GM12878 (cell line): Measurements from ENCODE around the gene PTS. TPM values are rescaled to one million over a fixed set of nuclear protein-coding genes. Genes with fewer than 3 reads are reported as not detected.

Experiments used
- ATAC-seq: fragments of 200-7000 bp; cut with Tn5 transposase; 3 replicates; pipeline ENCODE4 v1.9.1; 2020; ENCODE audit warnings: mild to moderate bottlenecking, moderate library complexity
- BruUV-seq: library from RNA; stranded (reverse); fragments of 400-500 nt; replicated peaks from 2 replicates; lab custom pipeline; 2021; lab: Mats Ljungman, UMichigan
- CTCF ChIA-PET: fragments of 300-600 bp; sonication (Branson Sonifier 250); formaldehyde crosslinking; extraction: SDS; loops from one replicate; lab custom pipeline; 2021; ENCODE audit warnings: inconsistent platforms; lab: Yijun Ruan, JAX
- POLR2A ChIA-PET: fragments of 350-600 bp; formaldehyde crosslinking; extraction: SDS; loops from one replicate; lab custom pipeline; 2021; ENCODE audit warnings: inconsistent platforms; lab: Charles Lee
- RAD21 ChIA-PET: fragments of 300-600 bp; sonication (Branson Sonifier 250); formaldehyde crosslinking; loops from one replicate; lab custom pipeline; 2023; ENCODE audit warnings: antibody characterized with exemption; ENCODE audit not compliant: unreplicated experiment; lab: Charles Lee
- SMC1A ChIA-PET: fragments of 300-600 bp; sonication (Branson Sonifier 250); formaldehyde crosslinking; loops from one replicate; lab custom pipeline; 2023; ENCODE audit not compliant: unreplicated experiment, uncharacterized antibody; lab: Charles Lee
- DNase-seq: peaks from one replicate; pipeline ENCODE4 v3.0.0-alpha.2; 2011; ENCODE audit warnings: low read depth, low spot score
- FAIRE-seq: peaks from 3 replicates; lab custom pipeline; 2011; peaks lifted over from hg19 to GRCh38; lab: Jason Lieb, UNC
- H2AFZ ChIP-seq: 2 replicates; pipeline ENCODE4 v1.6.0; 2011; ENCODE audit warnings: low read depth, low read length, control low read depth; ENCODE audit not compliant: control insufficient read depth
- H3K27ac ChIP-seq: 2 replicates; pipeline ENCODE4 v1.5.1; 2011; ENCODE audit warnings: control low read depth; ENCODE audit not compliant: control insufficient read depth, insufficient read depth
- H3K27me3 ChIP-seq, 2 experiments: replicated peaks in 1 of 2; 2 replicates each; pipeline versions ENCODE4 v1.6.0 to v1.6.1; 2011; ENCODE audit warnings: low read length in 1 of 2; ENCODE audit not compliant: control insufficient read depth in 2 of 2, insufficient read depth in 2 of 2
- H3K36me3 ChIP-seq, 2 experiments: 2 replicates each; pipeline ENCODE4 v1.5.1; 2011; ENCODE audit warnings: low read length in 1 of 2; ENCODE audit not compliant: control insufficient read depth in 2 of 2, insufficient read depth in 2 of 2
- H3K4me1 ChIP-seq: 2 replicates; pipeline ENCODE4 v1.6.1; 2011; ENCODE audit warnings: mild to moderate bottlenecking, low read length, moderate library complexity, mixed read lengths; ENCODE audit not compliant: control insufficient read depth, insufficient read depth
- H3K4me2 ChIP-seq: 2 replicates; pipeline ENCODE4 v1.6.0; 2011; ENCODE audit warnings: control low read depth; ENCODE audit not compliant: control insufficient read depth, insufficient read depth
- H3K4me3 ChIP-seq: fragments of 200-600 bp; sonication (generic); 2 replicates; pipeline ENCODE4 v1.5.1; 2016
- H3K79me2 ChIP-seq: 2 replicates; pipeline ENCODE4 v1.6.0; 2011; ENCODE audit warnings: low read length; ENCODE audit not compliant: control insufficient read depth, insufficient read depth
- H3K9ac ChIP-seq: 2 replicates; pipeline ENCODE4 v1.8.0; 2011; ENCODE audit warnings: low read length, control low read depth, mixed read lengths; ENCODE audit not compliant: control insufficient read depth, insufficient read depth
- H3K9me3 ChIP-seq: replicated peaks from 3 replicates; pipeline ENCODE4 v1.5.1; 2011; ENCODE audit warnings: mild to moderate bottlenecking, low read length; ENCODE audit not compliant: control insufficient read depth, insufficient read depth
- H4K20me1 ChIP-seq: 2 replicates; pipeline ENCODE4 v1.6.0; 2011; ENCODE audit not compliant: control insufficient read depth, insufficient read depth
- MTA2 ChIP-seq: fragments of 450-650 bp; IDR thresholded peaks from 2 replicates; pipeline ENCODE4 v1.6.1; 2016; ENCODE audit warnings: low read depth, mild to moderate bottlenecking, moderate library complexity
- PAX5 ChIP-seq: IDR thresholded peaks from 2 replicates; pipeline ENCODE4 v1.6.1; 2011; ENCODE audit warnings: low read depth, low read length, borderline replicate concordance
- RBBP5 ChIP-seq: fragments of 200-600 bp; sonication (generic); conservative IDR thresholded peaks from 2 replicates; pipeline ENCODE4 v1.6.1; 2016
- SUPT20H ChIP-seq: IDR thresholded peaks from 2 replicates; pipeline ENCODE4 v1.6.1; 2011; ENCODE audit warnings: low read depth, mild to moderate bottlenecking, low read length, moderate library complexity, borderline replicate concordance; ENCODE audit not compliant: control insufficient read depth
- WGBS: methylation state at CpG from one replicate; pipeline ENCODE4 v1.1.6; 2016; ENCODE audit warnings: low lambda C conversion rate; ENCODE audit not compliant: insufficient replicate concordance, insufficient coverage; ENCODE audit errors: missing lambda C conversion rate; 5-methylcytosine and 5-hydroxymethylcytosine counted together
- in situ Hi-C: fragments of 300-500 bp; cut with MboI; formaldehyde crosslinking; loops from 9 replicates; pipeline ENCODE4 v1.14.3; 2018; ENCODE audit warnings: mixed read lengths
- intact Hi-C: fragments of 100-400 bp; cut with micrococcal nuclease; formaldehyde crosslinking; loops from one replicate; pipeline ENCODE4 v1.14.2; 2022; ENCODE audit not compliant: unreplicated experiment
- polyA plus RNA-seq, 11 experiments: library from polyadenylated mRNA; depleted of rRNA in 4 of 11; unstranded in 6 of 11; stranded (reverse) in 5 of 11; fragments of >200 nt; fragmentation: Nextera tagmentation in 4 of 11; fragmentation: Illumina TruSeq in 1 of 11; extraction: Ambion mirVana in 4 of 11; extraction: Trizol in 1 of 11; gene quantifications; 1 replicate in 1 of 11; 2 replicates in 10 of 11; pipeline versions ENCODE4 v1.2.1 to v1.2.3, GENCODE V29; 2011 to 2016; ENCODE audit warnings: inconsistent platforms in 2 of 11, missing spikeins in 2 of 11, low read depth in 1 of 11
- total RNA-seq, 4 experiments: library from RNA; depleted of rRNA in 3 of 4; stranded (reverse); fragments of >200 nt in 3 of 4; fragmentation: Illumina TruSeq in 1 of 4; extraction: Trizol in 1 of 4; gene quantifications; 2 replicates each; pipeline versions ENCODE4 v1.2.1 to v1.2.3, GENCODE V29; 2013 to 2021

Gene PTS
- total and polyA plus RNA-seq, 10 of the 15 experiments (the other 5 are each of a cell fraction or from before 2014, with no cell fraction given): 11.7 to 47.6 (median 15.5) TPM

- ChIA-PET RAD21 (interaction anchor here (2.5 kb wide), 1 partner anchor 56 kb away, joined by 16 read pairs; no protein-coding TSS in a partner anchor), SMC1A (interaction anchor here (0.7 to 13.1 kb wide), 3 partner anchors 48 to 57 kb away, joined by 3 to 161 read pairs (median 5); no protein-coding TSS in a partner anchor), POLR2A (interaction anchor here (0.5 to 1.0 kb wide), 2 partner anchors 10 to 1583 kb away, joined by 4 read pairs; no protein-coding TSS in a partner anchor), CTCF (interaction anchor here (1.5 to 16.3 kb wide), 2 partner anchors 59 to 1066 kb away, joined by 3 to 314 read pairs; no protein-coding TSS in a partner anchor)
- H4K20me1 ChIP-seq: no peaks in the 10 kb centered on the region
- no peaks in the 10 kb centered on the region for H3K9me3 ChIP-seq
- peaks cover 5% of the 10 kb centered on the region for H3K4me1 ChIP-seq
- H2AFZ ChIP-seq: no peak overlapping the region
- H3K9ac ChIP-seq: no peak overlapping the region
- in situ Hi-C loops (loop anchor here (5.0 to 10.0 kb wide), 2 partner anchors 54 to 1062 kb away; no protein-coding TSS in a partner anchor), intact Hi-C loops (loop anchor here (10.0 kb wide), 2 partner anchors 348 to 572 kb away; partner anchors contain the start of genes ALG9, CFAP68 and FDXACB1)
- peaks cover 17% of the 10 kb centered on the region for H3K79me2 ChIP-seq
- H3K4me2 ChIP-seq: no peak overlapping the region
- no TSS peak for BruUV-seq
- 40% methylated on average over 1 of the region's 1 CpG for WGBS
- TF ChIP-seq MTA2 (no peak), SUPT20H (no peak), PAX5 (no peak), RBBP5 (no peak)
- DNase-seq (no peak), ATAC-seq (no peak), FAIRE-seq (no peak)
- no peak overlapping the region for H3K27ac ChIP-seq
- H3K27me3 ChIP-seq: no peaks in the 10 kb centered on the region
- H3K4me3 ChIP-seq: no peak overlapping the region
- no peaks in the 10 kb centered on the region; a peak in 1 of 4 replicates for H3K36me3 ChIP-seq
Measured at GRCh38 chr11:112223121-112223520, 3.1 kb upstream of the PTS start.
